ENCODE results near the gene KRT2. TPM values are rescaled to one million over a fixed set of nuclear protein-coding genes. Genes with fewer than 3 reads are reported as not detected.
A peak's percentile ranks its signal among the peaks of the same experiment; 100 is the strongest.

The KRT2 gene
- total and polyA plus RNA-seq, 9 of the 15 experiments (the other 6 are each of a cell fraction or from before 2014, with no cell fraction given): 0.03 to 0.69 (median 0.07) TPM; not detected in 2

GRCh38 chr12:52662093-52662917 lies 10.3 kb upstream of the KRT2 start (continued):
- TF ChIP-seq MLLT1 (IDR thresholded peaks at IDR 0.05): peak in 1 of 2 experiments; percentile 95; a peak in 2 of 4 replicates
- no peak for TF ChIP-seq ZBTB1 (CRISPR knock-in tag; IDR thresholded peaks at IDR 0.05; ENCODE audit: borderline replicate concordance, low read depth)
- TF ChIP-seq ZC3H8 (IDR thresholded peaks at IDR 0.05): no peak
- peak; percentile 98 for TF ChIP-seq CBFA2T2 (conservative IDR thresholded peaks at IDR 0.05)
- TF ChIP-seq VEZF1 (CRISPR knock-in tag; IDR thresholded peaks at IDR 0.05): peak; percentile 94
- TF ChIP-seq GABPA (tag; conservative IDR thresholded peaks at IDR 0.05; ENCODE audit: low read depth): peak; percentile 77
- no peak for TF ChIP-seq ZNF717 (CRISPR knock-in tag; IDR thresholded peaks at IDR 0.05)
- no peak for TF ChIP-seq MXD1 (CRISPR knock-in tag; IDR thresholded peaks at IDR 0.05; ENCODE audit: borderline replicate concordance, poor library complexity, severe bottlenecking)
- peak; percentile 99 for TF ChIP-seq TEAD4 (IDR thresholded peaks at IDR 0.05; ENCODE audit: low read length)
- no peak for TF ChIP-seq TEAD4 (CRISPR knock-in tag; IDR thresholded peaks at IDR 0.05; ENCODE audit: borderline replicate concordance)
- TF ChIP-seq PHF21A (IDR thresholded peaks at IDR 0.05; ENCODE audit: borderline replicate concordance, low read depth): peak; percentile 73
- no peak for TF ChIP-seq ZNF280B (CRISPR knock-in tag; IDR thresholded peaks at IDR 0.05)
- TF ChIP-seq ZNF146 (CRISPR knock-in tag; IDR thresholded peaks at IDR 0.05; ENCODE audit: unreplicated experiment): no peak
- TF ChIP-seq MCM5 (IDR thresholded peaks at IDR 0.05; ENCODE audit: low read depth): no peak
- TF ChIP-seq HLTF (IDR thresholded peaks at IDR 0.05): no peak; the same call in 1 of the 2 replicates
- 0 out of 4 replicates have a peak, but pooled peaks of 1 of the 2 experiments have one; percentile 64 for TF ChIP-seq ETV6 (IDR thresholded peaks at IDR 0.05; ENCODE audit: borderline replicate concordance in 1 of 2, low read depth in 2 of 2, low read length in 1 of 2)
- TF ChIP-seq ETV6 (CRISPR knock-in tag; IDR thresholded peaks at IDR 0.05; ENCODE audit: borderline replicate concordance): no peak
- TF ChIP-seq ZFP36 (IDR thresholded peaks at IDR 0.05; ENCODE audit: low read depth, low read length, partially characterized antibody): peak; percentile 33
- no peak for TF ChIP-seq E2F8 (IDR thresholded peaks at IDR 0.05; ENCODE audit: low read depth, partially characterized antibody)
- peak; percentile 91 to 97 for TF ChIP-seq ARNT (IDR thresholded peaks at IDR 0.05)
- no peak for TF ChIP-seq ZFP30 (CRISPR knock-in tag; IDR thresholded peaks at IDR 0.05; ENCODE audit: borderline replicate concordance)

All from K562 (cell line).